ENCODE measurements around the gene DDX27. TPM values are rescaled to one million over a fixed set of nuclear protein-coding genes. Genes with fewer than 3 reads are reported as not detected.
A peak's percentile ranks its signal among the peaks of the same experiment; 100 is the strongest.

Gene DDX27
- total and polyA plus RNA-seq, 2 of the 13 experiments (the other 11 are each of a cell fraction or from before 2014, with no cell fraction given): 42.6 to 72.8 TPM

DNA sequence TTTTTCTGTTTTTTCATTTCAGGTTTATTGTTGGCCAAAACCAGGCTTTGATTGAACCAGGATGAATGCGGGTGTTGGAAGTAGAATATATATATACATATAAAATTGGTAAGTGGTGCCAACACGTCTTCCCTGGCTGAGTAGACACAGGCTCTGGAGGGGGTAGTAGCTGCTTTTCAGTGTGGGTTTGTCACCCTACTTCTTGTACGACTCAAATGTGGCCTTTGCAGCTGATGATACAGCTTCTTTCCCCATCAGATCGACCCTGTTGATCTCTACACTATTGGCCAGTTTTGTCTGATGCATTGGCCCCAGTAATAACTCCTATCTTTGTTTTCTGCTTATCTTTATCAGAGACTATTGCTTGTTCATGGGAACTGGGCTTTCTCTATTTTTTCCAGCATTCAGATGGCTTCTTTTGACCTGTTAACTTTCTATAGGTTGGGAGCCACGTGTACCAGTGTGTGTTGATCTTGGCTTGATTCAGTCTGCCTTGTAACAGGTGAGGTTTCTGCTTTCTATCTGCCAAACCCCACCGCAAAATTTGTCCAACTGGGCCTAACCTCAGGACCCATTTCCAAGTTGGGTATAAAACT lies 61.3 kb downstream of the DDX27 start (continued):
- 0 out of 2 replicates have a peak, but pooled peaks have one; percentile 5 for TF ChIP-seq SP5 (CRISPR knock-in tag; IDR thresholded peaks at IDR 0.05; ENCODE audit: borderline replicate concordance, low read depth)
- TF ChIP-seq, protein P1, sequence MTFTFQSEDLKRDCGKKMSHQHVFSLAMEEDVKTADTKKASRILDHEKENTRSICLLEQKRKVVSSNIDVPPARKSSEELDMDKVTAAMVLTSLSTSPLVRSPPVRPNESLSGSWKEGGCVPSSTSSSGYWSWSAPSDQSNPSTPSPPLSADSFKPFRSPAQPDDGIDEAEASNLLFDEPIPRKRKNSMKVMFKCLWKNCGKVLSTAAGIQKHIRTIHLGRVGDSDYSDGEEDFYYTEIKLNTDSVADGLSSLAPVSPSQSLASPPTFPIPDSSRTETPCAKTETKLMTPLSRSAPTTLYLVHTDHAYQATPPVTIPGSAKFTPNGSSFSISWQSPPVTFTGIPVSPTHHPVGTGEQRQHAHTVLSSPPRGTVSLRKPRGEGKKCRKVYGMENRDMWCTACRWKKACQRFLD (CRISPR knock-in tag; IDR thresholded peaks at IDR 0.05; ENCODE audit: borderline replicate concordance): no peak; the same call in 1 of the 2 replicates
- TF ChIP-seq E2F1 (CRISPR knock-in tag; IDR thresholded peaks at IDR 0.05): 0 out of 2 replicates have a peak, but pooled peaks have one; percentile 19
- TF ChIP-seq, protein P2, sequence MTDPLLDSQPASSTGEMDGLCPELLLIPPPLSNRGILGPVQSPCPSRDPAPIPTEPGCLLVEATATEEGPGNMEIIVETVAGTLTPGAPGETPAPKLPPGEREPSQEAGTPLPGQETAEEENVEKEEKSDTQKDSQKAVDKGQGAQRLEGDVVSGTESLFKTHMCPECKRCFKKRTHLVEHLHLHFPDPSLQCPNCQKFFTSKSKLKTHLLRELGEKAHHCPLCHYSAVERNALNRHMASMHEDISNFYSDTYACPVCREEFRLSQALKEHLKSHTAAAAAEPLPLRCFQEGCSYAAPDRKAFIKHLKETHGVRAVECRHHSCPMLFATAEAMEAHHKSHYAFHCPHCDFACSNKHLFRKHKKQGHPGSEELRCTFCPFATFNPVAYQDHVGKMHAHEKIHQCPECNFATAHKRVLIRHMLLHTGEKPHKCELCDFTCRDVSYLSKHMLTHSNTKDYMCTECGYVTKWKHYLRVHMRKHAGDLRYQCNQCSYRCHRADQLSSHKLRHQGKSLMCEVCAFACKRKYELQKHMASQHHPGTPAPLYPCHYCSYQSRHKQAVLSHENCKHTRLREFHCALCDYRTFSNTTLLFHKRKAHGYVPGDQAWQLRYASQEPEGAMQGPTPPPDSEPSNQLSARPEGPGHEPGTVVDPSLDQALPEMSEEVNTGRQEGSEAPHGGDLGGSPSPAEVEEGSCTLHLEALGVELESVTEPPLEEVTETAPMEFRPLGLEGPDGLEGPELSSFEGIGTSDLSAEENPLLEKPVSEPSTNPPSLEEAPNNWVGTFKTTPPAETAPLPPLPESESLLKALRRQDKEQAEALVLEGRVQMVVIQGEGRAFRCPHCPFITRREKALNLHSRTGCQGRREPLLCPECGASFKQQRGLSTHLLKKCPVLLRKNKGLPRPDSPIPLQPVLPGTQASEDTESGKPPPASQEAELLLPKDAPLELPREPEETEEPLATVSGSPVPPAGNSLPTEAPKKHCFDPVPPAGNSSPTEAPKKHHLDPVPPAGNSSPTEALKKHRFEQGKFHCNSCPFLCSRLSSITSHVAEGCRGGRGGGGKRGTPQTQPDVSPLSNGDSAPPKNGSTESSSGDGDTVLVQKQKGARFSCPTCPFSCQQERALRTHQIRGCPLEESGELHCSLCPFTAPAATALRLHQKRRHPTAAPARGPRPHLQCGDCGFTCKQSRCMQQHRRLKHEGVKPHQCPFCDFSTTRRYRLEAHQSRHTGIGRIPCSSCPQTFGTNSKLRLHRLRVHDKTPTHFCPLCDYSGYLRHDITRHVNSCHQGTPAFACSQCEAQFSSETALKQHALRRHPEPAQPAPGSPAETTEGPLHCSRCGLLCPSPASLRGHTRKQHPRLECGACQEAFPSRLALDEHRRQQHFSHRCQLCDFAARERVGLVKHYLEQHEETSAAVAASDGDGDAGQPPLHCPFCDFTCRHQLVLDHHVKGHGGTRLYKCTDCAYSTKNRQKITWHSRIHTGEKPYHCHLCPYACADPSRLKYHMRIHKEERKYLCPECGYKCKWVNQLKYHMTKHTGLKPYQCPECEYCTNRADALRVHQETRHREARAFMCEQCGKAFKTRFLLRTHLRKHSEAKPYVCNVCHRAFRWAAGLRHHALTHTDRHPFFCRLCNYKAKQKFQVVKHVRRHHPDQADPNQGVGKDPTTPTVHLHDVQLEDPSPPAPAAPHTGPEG (CRISPR knock-in tag; IDR thresholded peaks at IDR 0.05): no peak
- TF ChIP-seq CBFB (CRISPR knock-in tag; IDR thresholded peaks at IDR 0.05): no peak
- no peak for TF ChIP-seq HMG20A (CRISPR knock-in tag; IDR thresholded peaks at IDR 0.05; ENCODE audit: borderline replicate concordance)
- TF ChIP-seq POLR2A (IDR thresholded peaks at IDR 0.05; ENCODE audit: insufficient read depth in 1 of 2, low read depth in 2 of 2, low read length in 2 of 2): peak in 1 of 2 experiments; percentile 41; a peak in 1 of 4 replicates
- TF ChIP-seq ZNF674 (CRISPR knock-in tag; IDR thresholded peaks at IDR 0.05; ENCODE audit: low read depth): no peak
- TF ChIP-seq SMYD3 (CRISPR knock-in tag; IDR thresholded peaks at IDR 0.05): no peak; the same call in 1 of the 2 replicates
- 0 out of 2 replicates have a peak, but pooled peaks have one; percentile 12 for TF ChIP-seq IRF1 (CRISPR knock-in tag; IDR thresholded peaks at IDR 0.05; ENCODE audit: low read depth)
- no peak for TF ChIP-seq THAP11 (CRISPR knock-in tag; IDR thresholded peaks at IDR 0.05)
- TF ChIP-seq MAZ (IDR thresholded peaks at IDR 0.05; ENCODE audit: borderline replicate concordance, low read depth, low read length): no peak
- no peak for TF ChIP-seq MAZ (CRISPR knock-in tag; IDR thresholded peaks at IDR 0.05; ENCODE audit: low read depth)
- TF ChIP-seq ZNF354B (CRISPR knock-in tag; IDR thresholded peaks at IDR 0.05): no peak
- TF ChIP-seq, protein P3, sequence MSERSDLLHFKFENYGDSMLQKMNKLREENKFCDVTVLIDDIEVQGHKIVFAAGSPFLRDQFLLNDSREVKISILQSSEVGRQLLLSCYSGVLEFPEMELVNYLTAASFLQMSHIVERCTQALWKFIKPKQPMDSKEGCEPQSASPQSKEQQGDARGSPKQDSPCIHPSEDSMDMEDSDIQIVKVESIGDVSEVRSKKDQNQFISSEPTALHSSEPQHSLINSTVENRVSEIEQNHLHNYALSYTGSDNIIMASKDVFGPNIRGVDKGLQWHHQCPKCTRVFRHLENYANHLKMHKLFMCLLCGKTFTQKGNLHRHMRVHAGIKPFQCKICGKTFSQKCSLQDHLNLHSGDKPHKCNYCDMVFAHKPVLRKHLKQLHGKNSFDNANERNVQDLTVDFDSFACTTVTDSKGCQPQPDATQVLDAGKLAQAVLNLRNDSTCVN (CRISPR knock-in tag; IDR thresholded peaks at IDR 0.05; ENCODE audit: borderline replicate concordance): no peak
- TF ChIP-seq ZKSCAN8 (CRISPR knock-in tag; IDR thresholded peaks at IDR 0.05; ENCODE audit: borderline replicate concordance): no peak
- TF ChIP-seq TGIF2 (CRISPR knock-in tag; IDR thresholded peaks at IDR 0.05): no peak
- TF ChIP-seq CREM (IDR thresholded peaks at IDR 0.05): no peak
- TF ChIP-seq CREM (CRISPR knock-in tag; IDR thresholded peaks at IDR 0.05): no peak
- no peak for TF ChIP-seq DMAP1 (CRISPR knock-in tag; IDR thresholded peaks at IDR 0.05)
- TF ChIP-seq SIN3B (IDR thresholded peaks at IDR 0.05; ENCODE audit: low read length): no peak; the same call in 1 of the 2 replicates
- TF ChIP-seq ZNF367 (CRISPR knock-in tag; IDR thresholded peaks at IDR 0.05; ENCODE audit: borderline replicate concordance): 0 out of 2 replicates have a peak, but pooled peaks have one; percentile 13
